Measurements from ENCODE around the gene VWA3B. TPM values are rescaled to one million over a fixed set of nuclear protein-coding genes. Genes with fewer than 3 reads are reported as not detected.

Gene VWA3B
- total and polyA plus RNA-seq, 2 donors from 2014 or later: 0.35 TPM; not detected in 1

GRCh38 chr2:98164256-98164655 lies 77.3 kb downstream of the VWA3B start:
- no peak overlapping the region for H3K4me3 ChIP-seq (ENCODE audit: low read length in 3 of 3)
- no peak overlapping the region for H3K9ac ChIP-seq (ENCODE audit: low read length in 3 of 3)
- no peak for TF ChIP-seq CTCF (IDR thresholded peaks at IDR 0.05; ENCODE audit: borderline replicate concordance, extremely low read depth, insufficient read depth)
- DNase-seq (no peak), FAIRE-seq (no peak)
- H3K36me3 ChIP-seq (ENCODE audit: control insufficient read depth in 2 of 3, insufficient read depth in 3 of 3, low read length in 3 of 3): no peaks in the 10 kb centered on the region
- no peaks in the 10 kb centered on the region for H3K27me3 ChIP-seq (ENCODE audit: control insufficient read depth, insufficient read depth, low read length)
- intact Hi-C loops (cut with DNase I): no loop called here
- H3K9me3 ChIP-seq (ENCODE audit: control insufficient read depth in 2 of 3, insufficient read depth in 1 of 3, low read length in 3 of 3): no peaks in the 10 kb centered on the region
- H3K4me1 ChIP-seq (ENCODE audit: control insufficient read depth in 2 of 3, insufficient read depth in 2 of 3, low read depth in 1 of 3, low read length in 3 of 3): no peaks in the 10 kb centered on the region
- H3K27ac ChIP-seq (ENCODE audit: low read depth in 2 of 2, low read length in 2 of 2): no peak overlapping the region

DNA sequence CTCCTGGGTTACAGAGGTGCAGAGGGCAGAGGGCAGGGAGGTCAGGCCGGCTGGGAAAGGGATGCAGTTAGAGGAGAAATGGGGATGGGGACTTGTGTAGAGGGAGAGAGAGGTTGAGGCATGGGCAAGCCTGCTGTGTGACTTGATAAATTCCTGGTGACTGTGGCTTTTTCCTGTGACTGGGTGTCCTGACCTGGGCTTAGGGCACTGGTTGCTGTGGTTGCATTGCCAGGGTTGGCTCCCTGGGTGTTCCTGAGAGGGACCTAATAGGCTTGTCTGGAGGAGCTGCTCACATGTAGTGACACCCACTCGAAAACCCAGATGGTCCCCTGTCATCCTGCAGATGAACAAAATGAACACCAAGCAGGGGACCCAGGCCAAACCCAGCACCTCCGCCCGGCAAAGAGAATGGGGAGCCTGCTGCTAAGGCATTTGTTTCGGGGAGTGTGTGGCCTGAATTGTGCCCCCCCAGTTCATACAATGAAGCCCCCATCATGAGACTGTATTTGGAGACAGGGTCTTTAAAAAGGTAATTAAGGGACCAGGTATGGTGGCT lies 78.6 kb downstream of the VWA3B start:
- intact Hi-C loops (cut with DNase I): no loop called here
- Histone ChIP-seq H3K4me3 (ENCODE audit: low read length in 3 of 3) (no peak overlapping the region), H3K9me3 (ENCODE audit: control insufficient read depth in 2 of 3, insufficient read depth in 1 of 3, low read length in 3 of 3) (no peaks in the 10 kb centered on the region), H3K27ac (ENCODE audit: low read depth in 2 of 2, low read length in 2 of 2) (no peak overlapping the region), H3K4me1 (ENCODE audit: control insufficient read depth in 2 of 3, insufficient read depth in 2 of 3, low read depth in 1 of 3, low read length in 3 of 3) (no peaks in the 10 kb centered on the region), H3K9ac (ENCODE audit: low read length in 3 of 3) (no peak overlapping the region), H3K27me3 (ENCODE audit: control insufficient read depth, insufficient read depth, low read length) (no peaks in the 10 kb centered on the region), H3K36me3 (ENCODE audit: control insufficient read depth in 2 of 3, insufficient read depth in 3 of 3, low read length in 3 of 3) (no peaks in the 10 kb centered on the region)
- FAIRE-seq: no peak
- DNase-seq: no peak
- no peak for TF ChIP-seq CTCF (IDR thresholded peaks at IDR 0.05; ENCODE audit: borderline replicate concordance, extremely low read depth, insufficient read depth)

DNA sequence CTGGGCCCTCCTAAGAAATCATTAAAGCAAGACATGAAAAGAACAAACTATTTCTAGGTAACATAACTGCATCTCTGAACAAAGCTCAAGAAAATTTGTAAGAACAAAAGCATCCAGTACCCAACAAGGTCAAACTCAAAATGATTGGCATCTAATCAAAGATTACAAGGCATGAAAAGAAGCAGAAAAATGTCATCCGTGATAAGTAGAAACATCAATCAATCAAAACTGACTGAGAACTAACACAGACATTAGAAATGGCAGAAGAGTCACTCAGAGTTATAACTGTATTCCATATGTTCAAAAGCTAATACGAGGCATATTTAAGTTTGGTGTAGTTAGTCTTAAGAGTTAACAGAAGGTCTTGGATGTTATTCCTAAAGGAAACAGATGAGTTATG lies 80.9 kb downstream of the VWA3B start:
- H3K36me3 ChIP-seq (ENCODE audit: control insufficient read depth in 2 of 3, insufficient read depth in 3 of 3, low read length in 3 of 3): no peaks in the 10 kb centered on the region
- no peak overlapping the region for H3K9ac ChIP-seq (ENCODE audit: low read length in 3 of 3)
- no peak for TF ChIP-seq CTCF (IDR thresholded peaks at IDR 0.05; ENCODE audit: borderline replicate concordance, extremely low read depth, insufficient read depth)
- no peaks in the 10 kb centered on the region for H3K27me3 ChIP-seq (ENCODE audit: control insufficient read depth, insufficient read depth, low read length)
- intact Hi-C loops (cut with DNase I): no loop called here
- H3K27ac ChIP-seq (ENCODE audit: low read depth in 2 of 2, low read length in 2 of 2): no peak overlapping the region
- FAIRE-seq (no peak), DNase-seq (no peak)
- no peak overlapping the region for H3K4me3 ChIP-seq (ENCODE audit: low read length in 3 of 3)
- no peaks in the 10 kb centered on the region for H3K9me3 ChIP-seq (ENCODE audit: control insufficient read depth in 2 of 3, insufficient read depth in 1 of 3, low read length in 3 of 3)
- no peaks in the 10 kb centered on the region for H3K4me1 ChIP-seq (ENCODE audit: control insufficient read depth in 2 of 3, insufficient read depth in 2 of 3, low read depth in 1 of 3, low read length in 3 of 3)

- TF ChIP-seq CTCF (IDR thresholded peaks at IDR 0.05; ENCODE audit: borderline replicate concordance, extremely low read depth, insufficient read depth): no peak
- no peaks in the 10 kb centered on the region for H3K27me3 ChIP-seq (ENCODE audit: control insufficient read depth, insufficient read depth, low read length)
- H3K9me3 ChIP-seq (ENCODE audit: control insufficient read depth in 2 of 3, insufficient read depth in 1 of 3, low read length in 3 of 3): no peaks in the 10 kb centered on the region
- DNase-seq: no peak
- H3K9ac ChIP-seq (ENCODE audit: low read length in 3 of 3): no peak overlapping the region
- H3K4me1 ChIP-seq (ENCODE audit: control insufficient read depth in 2 of 3, insufficient read depth in 2 of 3, low read depth in 1 of 3, low read length in 3 of 3): no peaks in the 10 kb centered on the region
- intact Hi-C loops (cut with DNase I): no loop called here
- no peak for FAIRE-seq
- no peak overlapping the region for H3K4me3 ChIP-seq (ENCODE audit: low read length in 3 of 3)
- no peaks in the 10 kb centered on the region for H3K36me3 ChIP-seq (ENCODE audit: control insufficient read depth in 2 of 3, insufficient read depth in 3 of 3, low read length in 3 of 3)
- no peak overlapping the region for H3K27ac ChIP-seq (ENCODE audit: low read depth in 2 of 2, low read length in 2 of 2)
These were observed 83.1 kb downstream of the VWA3B start for GRCh38 chr2:98170076-98170475.

All from kidney (tissue), 14 donors.